ENCODE measurements around the gene XG. TPM values are rescaled to one million over a fixed set of nuclear protein-coding genes. Genes with fewer than 3 reads are reported as not detected.
"Not testable (repeated sequence)": the region's sequence is repeated elsewhere in the genome, so short reads cannot be mapped to it uniquely, and the experiment has no call there.

Gene XG
- total and polyA plus RNA-seq, 2 of the 4 experiments (the other 2 are of a cell fraction) = under 0.01 TPM; not detected in 1

DNA sequence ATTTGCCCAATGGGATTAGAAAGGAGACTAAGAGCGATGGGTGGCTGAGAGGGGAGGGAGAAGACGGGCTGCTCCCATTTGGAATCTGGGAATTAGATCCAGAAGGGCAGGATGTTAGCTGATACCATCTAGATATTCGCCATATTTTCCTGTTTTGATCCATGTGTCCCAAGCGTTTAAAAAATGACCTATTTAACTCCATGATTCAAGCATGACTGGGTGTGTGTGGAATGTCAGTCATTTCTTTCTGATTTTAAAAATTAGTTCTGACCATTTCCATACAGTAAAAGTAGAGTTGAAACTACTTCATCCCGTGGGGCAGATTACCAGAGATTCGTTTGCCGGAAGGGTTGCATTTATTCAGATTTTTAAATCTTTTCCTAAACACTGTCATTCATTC is 601 bp downstream of the XG start:
- dilution Hi-C loops (cut with HindIII; ENCODE audit: low sequenced_read_pairs, unreplicated experiment); H3K4me3 ChIP-seq (ENCODE audit: insufficient read depth, low read depth, low read length); H4K20me1 ChIP-seq (ENCODE audit: insufficient read depth, low read length); CTCF ChIA-PET; H3K9me3 ChIP-seq (ENCODE audit: control insufficient read depth, insufficient read depth, low read length); H4K91ac ChIP-seq (ENCODE audit: insufficient read depth, low read depth, low read length); DNase-seq; H2AK5ac ChIP-seq (ENCODE audit: low read depth, low read length); H2AK9ac ChIP-seq (replicated peaks; ENCODE audit: low read depth, low read length, poor library complexity); H3K36me3 ChIP-seq (ENCODE audit: control insufficient read depth, insufficient read depth, low read length); H3K14ac ChIP-seq (replicated peaks; ENCODE audit: low read depth, low read length); H3K79me1 ChIP-seq (ENCODE audit: low read depth in 1 of 2, low read length in 2 of 2); H3K23ac ChIP-seq (ENCODE audit: low read depth, low read length); in situ Hi-C loops (cut with MboI; ENCODE audit: low sequenced_read_pairs); H3K9me1 ChIP-seq (ENCODE audit: insufficient read depth, low read length); H3K4ac ChIP-seq (ENCODE audit: low read depth, low read length); H2BK15ac ChIP-seq (ENCODE audit: low read depth, low read length); H3K9ac ChIP-seq (ENCODE audit: low read depth, low read length); BruUV-seq (replicated peaks); H3K56ac ChIP-seq (ENCODE audit: extremely low read depth, insufficient read depth, low read length); H2BK5ac ChIP-seq (ENCODE audit: low read depth, low read length, poor library complexity, severe bottlenecking); H3K4me2 ChIP-seq (ENCODE audit: low read depth, low read length); H2BK20ac ChIP-seq (ENCODE audit: low read depth, low read length); H3K27me3 ChIP-seq (ENCODE audit: control insufficient read depth, insufficient read depth, low read length); H2BK120ac ChIP-seq (ENCODE audit: low read depth, low read length); H4K5ac ChIP-seq (ENCODE audit: low read depth, low read length); H2AFZ ChIP-seq (replicated peaks; ENCODE audit: low read length, poor library complexity); H3K4me1 ChIP-seq (ENCODE audit: control insufficient read depth, insufficient read depth, low read length); intact Hi-C loops (cut with micrococcal nuclease); POLR2A ChIA-PET (ENCODE audit: unreplicated experiment); H4K8ac ChIP-seq (ENCODE audit: low read depth in 2 of 2, low read length in 2 of 2); H3K27ac ChIP-seq (ENCODE audit: insufficient read depth, low read length): not testable (repeated sequence)
- peak overlapping the region; percentile 36; the same call in 1 of the 2 replicates for H3K18ac ChIP-seq (ENCODE audit: low read depth, low read length)
- peak; percentile 41; the same call in 1 of the 2 replicates for ATAC-seq (ENCODE audit: low read depth)
- WGBS, 2 experiments (ENCODE audit: extremely low coverage in 2 of 2, insufficient read length in 1 of 2) = no CpG with 5 or more reads among the region's 7 CpGs

DNA sequence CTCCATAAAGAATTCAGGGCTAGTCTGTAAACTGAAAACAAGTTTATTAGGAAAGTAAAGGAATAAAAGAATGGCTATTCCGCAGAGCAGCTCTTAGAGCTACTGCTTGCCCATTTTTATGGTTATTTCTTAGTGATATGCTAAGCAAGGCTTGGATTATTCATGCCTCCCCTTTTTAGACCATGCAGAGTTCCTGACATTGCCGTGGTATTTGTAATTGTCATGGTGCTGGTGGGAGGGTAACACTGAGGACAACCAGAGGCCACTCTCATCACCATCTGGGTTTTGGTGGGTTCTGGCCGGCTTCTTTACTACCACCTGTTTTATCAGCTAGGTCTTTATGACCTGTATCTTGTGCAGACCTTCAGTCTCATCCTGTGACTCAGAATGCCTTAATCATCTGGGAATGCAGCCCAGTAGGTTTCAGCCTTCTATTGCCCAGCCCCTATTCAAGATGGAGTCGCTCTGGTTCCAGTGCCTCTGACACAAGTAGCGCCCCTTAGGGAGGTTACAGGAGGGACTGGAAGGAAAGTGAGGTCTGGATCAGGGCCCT is 3.4 kb downstream of the XG start:
- H2BK15ac ChIP-seq (ENCODE audit: low read depth, low read length); H4K5ac ChIP-seq (ENCODE audit: low read depth, low read length); H3K18ac ChIP-seq (ENCODE audit: low read depth, low read length); intact Hi-C loops (cut with micrococcal nuclease); H3K27ac ChIP-seq (ENCODE audit: insufficient read depth, low read length); H3K9me1 ChIP-seq (ENCODE audit: insufficient read depth, low read length); H2AFZ ChIP-seq (replicated peaks; ENCODE audit: low read length, poor library complexity); dilution Hi-C loops (cut with HindIII; ENCODE audit: low sequenced_read_pairs, unreplicated experiment); H2BK5ac ChIP-seq (ENCODE audit: low read depth, low read length, poor library complexity, severe bottlenecking); H3K9ac ChIP-seq (ENCODE audit: low read depth, low read length); H2BK120ac ChIP-seq (ENCODE audit: low read depth, low read length); H3K27me3 ChIP-seq (ENCODE audit: control insufficient read depth, insufficient read depth, low read length); H2AK9ac ChIP-seq (replicated peaks; ENCODE audit: low read depth, low read length, poor library complexity); BruUV-seq (replicated peaks); H3K4ac ChIP-seq (ENCODE audit: low read depth, low read length); H3K14ac ChIP-seq (replicated peaks; ENCODE audit: low read depth, low read length); in situ Hi-C loops (cut with MboI; ENCODE audit: low sequenced_read_pairs); H3K4me3 ChIP-seq (ENCODE audit: insufficient read depth, low read depth, low read length); ATAC-seq (ENCODE audit: low read depth); H3K79me1 ChIP-seq (ENCODE audit: low read depth in 1 of 2, low read length in 2 of 2); H2AK5ac ChIP-seq (ENCODE audit: low read depth, low read length); H3K9me3 ChIP-seq (ENCODE audit: control insufficient read depth, insufficient read depth, low read length); POLR2A ChIA-PET (ENCODE audit: unreplicated experiment); H4K20me1 ChIP-seq (ENCODE audit: insufficient read depth, low read length); H3K4me2 ChIP-seq (ENCODE audit: low read depth, low read length); H4K8ac ChIP-seq (ENCODE audit: low read depth in 2 of 2, low read length in 2 of 2); H3K56ac ChIP-seq (ENCODE audit: extremely low read depth, insufficient read depth, low read length); H4K91ac ChIP-seq (ENCODE audit: insufficient read depth, low read depth, low read length); H2BK20ac ChIP-seq (ENCODE audit: low read depth, low read length); H3K36me3 ChIP-seq (ENCODE audit: control insufficient read depth, insufficient read depth, low read length); H3K23ac ChIP-seq (ENCODE audit: low read depth, low read length); H3K4me1 ChIP-seq (ENCODE audit: control insufficient read depth, insufficient read depth, low read length); CTCF ChIA-PET: not testable (repeated sequence)
- no CpG with 5 or more reads among the region's 5 CpGs for WGBS, 2 experiments (ENCODE audit: extremely low coverage in 2 of 2, insufficient read length in 1 of 2)
- DNase-seq = peak; percentile 9

Data from IMR-90 (cell line).